MCF 10A (cell line): ENCODE data around the gene UBE2V1. TPM values are rescaled to one million over a fixed set of nuclear protein-coding genes. Genes with fewer than 3 reads are reported as not detected.
A peak's percentile ranks its signal among the peaks of the same experiment; 100 is the strongest.

Experiments
- BruUV-seq: library from RNA; stranded (reverse); fragments of 400-500 nt; replicated peaks from 2 replicates; lab custom pipeline; 2021; lab: Mats Ljungman, UMichigan
- CTCF ChIA-PET: fragments of 300-600 bp; sonication (Branson Sonifier 250); formaldehyde crosslinking; extraction: SDS; loops from one replicate; lab custom pipeline; 2021; ENCODE audit warnings: antibody characterized with exemption, inconsistent platforms; lab: Yijun Ruan, JAX
- POLR2A ChIA-PET: fragments of 300-600, 350-650 bp; sonication (Branson Sonifier 250); formaldehyde crosslinking; extraction: SDS; loops from one replicate; lab custom pipeline; 2020; ENCODE audit warnings: antibody characterized with exemption, inconsistent platforms; lab: Yijun Ruan, JAX
- DNase-seq: peaks from one replicate; pipeline ENCODE4 v3.0.0-alpha.2; 2018; ENCODE audit not compliant: unreplicated experiment
- H3K27ac Mint-ChIP-seq: one replicate; pipeline ENCODE4 v1.8.0; 2022; ENCODE audit warnings: mild to moderate bottlenecking, low read depth, mixed read lengths; ENCODE audit not compliant: unreplicated experiment
- H3K27me3 Mint-ChIP-seq: one replicate; pipeline ENCODE4 v1.8.0; 2022; ENCODE audit warnings: mixed read lengths; ENCODE audit not compliant: insufficient read depth, unreplicated experiment
- H3K36me3 Mint-ChIP-seq: one replicate; pipeline ENCODE4 v1.8.0; 2022; ENCODE audit warnings: mild to moderate bottlenecking, moderate library complexity, mixed read lengths; ENCODE audit not compliant: insufficient read depth, unreplicated experiment
- H3K4me1 Mint-ChIP-seq: one replicate; pipeline ENCODE4 v1.8.0; 2022; ENCODE audit warnings: mixed read lengths; ENCODE audit not compliant: insufficient read depth, unreplicated experiment
- H3K4me3 Mint-ChIP-seq: one replicate; pipeline ENCODE4 v1.8.0; 2022; ENCODE audit warnings: mild to moderate bottlenecking, moderate library complexity, mixed read lengths; ENCODE audit not compliant: unreplicated experiment
- H3K9me3 Mint-ChIP-seq: one replicate; pipeline ENCODE4 v1.8.0; 2022; ENCODE audit warnings: mixed read lengths; ENCODE audit not compliant: unreplicated experiment
- CTCF ChIP-seq: fragments of 200-600 bp; IDR thresholded peaks from one replicate; pipeline ENCODE4 v1.8.0; 2022; ENCODE audit warnings: antibody characterized with exemption, mild to moderate bottlenecking; ENCODE audit not compliant: unreplicated experiment
- intact Hi-C: fragments of 100-400 bp; cut with micrococcal nuclease; formaldehyde crosslinking; loops from 2 replicates; pipeline ENCODE4 v1.14.1; 2022
- total RNA-seq: library from RNA; stranded (reverse); gene quantifications from 2 replicates; pipeline ENCODE4 v1.2.3, GENCODE V29; 2022

The UBE2V1 gene
- total RNA-seq, 1 experiment from 2014 or later = 99.5 TPM

- no peaks in the 10 kb centered on the region for H3K27me3 Mint-ChIP-seq
- POLR2A ChIA-PET = interaction anchor here (1.1 to 1.7 kb wide), 2 partner anchors 13 to 88 kb away, joined by 3 to 4 read pairs; no protein-coding TSS in a partner anchor
- BruUV-seq = no TSS peak
- CTCF ChIA-PET = interaction anchor here (0.7 to 12.2 kb wide), 3 partner anchors 7 to 99 kb away, joined by 3 to 143 read pairs (median 4); no protein-coding TSS in a partner anchor
- H3K4me3 Mint-ChIP-seq = no peak overlapping the region
- intact Hi-C loops = no loop called here
- no peak for TF ChIP-seq CTCF
- no peaks in the 10 kb centered on the region for H3K4me1 Mint-ChIP-seq
- H3K9me3 Mint-ChIP-seq = no peaks in the 10 kb centered on the region
- DNase-seq = no peak
- peaks cover 30% of the 10 kb centered on the region for H3K36me3 Mint-ChIP-seq
- H3K27ac Mint-ChIP-seq = no peak overlapping the region
These were observed 34.9 kb downstream of the UBE2V1 start for GRCh38 chr20:50077818-50078601.

GRCh38 chr20:50073500-50073899 is 39.5 kb downstream of the UBE2V1 start:
- ChIA-PET POLR2A (no interaction called here), CTCF (interaction anchor here (0.9 to 17.9 kb wide), 3 partner anchors 12 to 98 kb away, joined by 3 to 582 read pairs (median 143); no protein-coding TSS in a partner anchor)
- Mint-ChIP-seq H3K36me3 (no peaks in the 10 kb centered on the region), H3K27me3 (no peaks in the 10 kb centered on the region), H3K27ac (no peak overlapping the region), H3K4me3 (no peak overlapping the region), H3K9me3 (no peaks in the 10 kb centered on the region), H3K4me1 (peaks cover 6% of the 10 kb centered on the region)
- TF ChIP-seq CTCF = no peak
- intact Hi-C loops = no loop called here
- no TSS peak for BruUV-seq
- no peak for DNase-seq

- peak; percentile 98 for TF ChIP-seq CTCF
- Mint-ChIP-seq H3K4me3 (peak overlapping the region; percentile 50), H3K4me1 (peaks cover 6% of the 10 kb centered on the region), H3K36me3 (no peaks in the 10 kb centered on the region), H3K27ac (no peak overlapping the region), H3K27me3 (no peaks in the 10 kb centered on the region), H3K9me3 (no peaks in the 10 kb centered on the region)
- intact Hi-C loops = loop anchor here (1.0 to 2.0 kb wide), 3 partner anchors 89 to 98 kb away; partner anchors contain the start of gene SNAI1
- ChIA-PET POLR2A (interaction anchor here (0.5 to 2.9 kb wide), 14 partner anchors 15 to 179 kb away, joined by 3 to 33 read pairs (median 4); partner anchors contain the start of genes PEDS1 and RNF114), CTCF (interaction anchor here (0.5 to 17.9 kb wide), 72 partner anchors 9 to 776 kb away, joined by 3 to 582 read pairs (median 4); partner anchors contain the start of genes PEDS1, RNF114, SNAI1 and UBE2V1)
- DNase-seq = peak; percentile 82
- no TSS peak for BruUV-seq
These were observed 41.7 kb downstream of the UBE2V1 start for GRCh38 chr20:50071039-50071888.
